Upper lobe of left lung (tissue), 6 donors: ENCODE measurements around the gene ATP10B. TPM values are rescaled to one million over a fixed set of nuclear protein-coding genes. Genes with fewer than 3 reads are reported as not detected.

ENCODE experiments used
- ATAC-seq, 2 donors: fragments of 200-7000 bp; cut with Tn5 transposase; one replicate each; pipeline ENCODE4 v1.9.1; 2022; ENCODE audit warnings: mild to moderate bottlenecking in 2 of 2, moderate library complexity in 2 of 2; ENCODE audit not compliant: low FRiP score in 2 of 2
- DNase-seq, 2 donors: peaks; one replicate each; pipeline ENCODE4 v3.0.0-alpha.2; 2019 to 2020
- H3K27ac ChIP-seq, 4 donors: fragments of 200-600 bp; sonication (generic); one replicate each; pipeline ENCODE4 v1.5.1; 2016 to 2019
- H3K27me3 ChIP-seq, 4 donors: fragments of 200-600 bp; sonication (generic); one replicate each; pipeline ENCODE4 v1.5.1; 2017 to 2019
- H3K36me3 ChIP-seq, 4 donors: fragments of 200-600 bp; sonication (generic); one replicate each; pipeline ENCODE4 v1.5.1; 2016 to 2019
- H3K4me1 ChIP-seq, 4 donors: fragments of 200-600 bp; sonication (generic); one replicate each; pipeline ENCODE4 v1.5.1; 2018 to 2019
- H3K4me3 ChIP-seq, 4 donors: fragments of 200-600 bp; sonication (generic); one replicate each; pipeline ENCODE4 v1.5.1; 2017 to 2019; ENCODE audit warnings: mild to moderate bottlenecking in 2 of 4, moderate library complexity in 1 of 4
- H3K9me3 ChIP-seq, 4 donors: fragments of 200-600 bp; sonication (generic); one replicate each; pipeline ENCODE4 v1.5.1; 2018 to 2019
- EP300 ChIP-seq, 4 donors: sonication (generic); formaldehyde crosslinking; IDR thresholded peaks; one replicate each; pipeline ENCODE4 v1.5.1; 2017; ENCODE audit warnings: antibody characterized with exemption in 4 of 4, control low read depth in 2 of 4
- POLR2A ChIP-seq, 4 donors: fragments of 450-650 bp; IDR thresholded peaks; one replicate each; pipeline ENCODE4 v1.5.1; 2016 to 2017; ENCODE audit warnings: antibody characterized with exemption in 4 of 4, mild to moderate bottlenecking in 2 of 4
- POLR2AphosphoS5 ChIP-seq, 2 donors: sonication (generic); formaldehyde crosslinking; IDR thresholded peaks; one replicate each; pipeline ENCODE4 v1.5.1; 2017; ENCODE audit warnings: antibody characterized with exemption in 2 of 2
- WGBS, 2 donors: methylation state at CpG; one replicate each; pipeline ENCODE4 v1.1.5; 2017 to 2018; 5-methylcytosine and 5-hydroxymethylcytosine counted together
- total RNA-seq, 6 donors: library from RNA; depleted of rRNA in 4 of 6; stranded (reverse); fragments of >200 nt in 4 of 6; gene quantifications; one replicate each; pipeline versions ENCODE4 v1.1.0 to v1.2.1, GENCODE V29; 2016 to 2021
- TF ChIP-seq, protein P1 (sequence below), 6 experiments: fragments of 450-650 bp in 4 of 6; fragments of 200-600 bp in 2 of 6; sonication (generic) in 2 of 6; IDR thresholded peaks; one replicate each; pipeline ENCODE4 v1.5.1; 2016 to 2019; ENCODE audit warnings: antibody characterized with exemption in 6 of 6
- donor health status: DM: no; HTN: no; CAD: no; lungs with moderate emphysema.
- donor health status: DM: no; HTN: yes; CAD: no; lungs with severe emphysema.

Gene ATP10B
- total RNA-seq, 6 donors from 2014 or later, result under 0.01 to 0.30 (median 0.09) TPM; not detected in 1

DNA sequence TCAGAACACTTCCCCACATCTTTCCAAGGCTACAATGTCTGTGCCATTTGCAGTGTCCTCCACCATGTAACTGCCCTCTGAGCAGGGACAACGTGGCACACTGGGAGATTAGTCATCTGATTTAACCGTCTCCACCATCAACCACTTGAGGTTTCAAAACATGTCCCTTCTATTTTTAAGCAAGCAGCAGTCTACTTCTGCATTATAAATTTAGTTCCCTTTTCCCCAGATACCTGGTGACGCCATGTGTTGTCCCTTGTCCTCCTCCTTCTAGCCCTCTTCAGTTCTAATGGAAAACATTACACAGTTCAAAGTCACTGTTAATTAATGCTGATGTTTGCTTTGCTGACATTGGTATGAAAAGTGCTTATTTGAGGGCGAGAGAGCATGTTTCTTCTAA is 52.8 kb downstream of the ATP10B start:
- Histone ChIP-seq H3K27me3 (no peaks in the 10 kb centered on the region), H3K4me1 (peaks cover 0 to 7% (median 0%) of the 10 kb centered on the region in 4 donors), H3K27ac (no peak overlapping the region), H3K36me3 (no peaks in the 10 kb centered on the region), H3K9me3 (no peaks in the 10 kb centered on the region), H3K4me3 (no peak overlapping the region)
- DNase-seq (peak in 1 of 2 donors; percentile 36), ATAC-seq (peak; percentile 67 to 70)
- WGBS, 2 donors, result 35 to 44% methylated on average over 4 of the region's 4 CpGs
- TF ChIP-seq POLR2A (IDR thresholded peaks at IDR 0.05), result no peak
- TF ChIP-seq POLR2AphosphoS5 (IDR thresholded peaks at IDR 0.05), result peak; percentile 12 to 44
- peak in 1 of 4 donors; percentile 61 for TF ChIP-seq EP300 (IDR thresholded peaks at IDR 0.05)
- TF ChIP-seq, protein P1, sequence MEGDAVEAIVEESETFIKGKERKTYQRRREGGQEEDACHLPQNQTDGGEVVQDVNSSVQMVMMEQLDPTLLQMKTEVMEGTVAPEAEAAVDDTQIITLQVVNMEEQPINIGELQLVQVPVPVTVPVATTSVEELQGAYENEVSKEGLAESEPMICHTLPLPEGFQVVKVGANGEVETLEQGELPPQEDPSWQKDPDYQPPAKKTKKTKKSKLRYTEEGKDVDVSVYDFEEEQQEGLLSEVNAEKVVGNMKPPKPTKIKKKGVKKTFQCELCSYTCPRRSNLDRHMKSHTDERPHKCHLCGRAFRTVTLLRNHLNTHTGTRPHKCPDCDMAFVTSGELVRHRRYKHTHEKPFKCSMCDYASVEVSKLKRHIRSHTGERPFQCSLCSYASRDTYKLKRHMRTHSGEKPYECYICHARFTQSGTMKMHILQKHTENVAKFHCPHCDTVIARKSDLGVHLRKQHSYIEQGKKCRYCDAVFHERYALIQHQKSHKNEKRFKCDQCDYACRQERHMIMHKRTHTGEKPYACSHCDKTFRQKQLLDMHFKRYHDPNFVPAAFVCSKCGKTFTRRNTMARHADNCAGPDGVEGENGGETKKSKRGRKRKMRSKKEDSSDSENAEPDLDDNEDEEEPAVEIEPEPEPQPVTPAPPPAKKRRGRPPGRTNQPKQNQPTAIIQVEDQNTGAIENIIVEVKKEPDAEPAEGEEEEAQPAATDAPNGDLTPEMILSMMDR (IDR thresholded peaks at IDR 0.05), result no peak

- H3K27me3 ChIP-seq, result no peaks in the 10 kb centered on the region
- WGBS, 2 donors, result 73 to 87% methylated on average over 4 of the region's 4 CpGs
- H3K9me3 ChIP-seq, result no peaks in the 10 kb centered on the region
- H3K27ac ChIP-seq, result no peak overlapping the region
- H3K4me1 ChIP-seq, result peaks cover 0 to 7% (median 0%) of the 10 kb centered on the region in 4 donors
- no peaks in the 10 kb centered on the region for H3K36me3 ChIP-seq
- ATAC-seq (no peak), DNase-seq (no peak)
- no peak overlapping the region for H3K4me3 ChIP-seq
- no peak for TF ChIP-seq EP300 (IDR thresholded peaks at IDR 0.05)
- no peak for TF ChIP-seq POLR2AphosphoS5 (IDR thresholded peaks at IDR 0.05)
- TF ChIP-seq, protein P1 (IDR thresholded peaks at IDR 0.05), result no peak
- no peak for TF ChIP-seq POLR2A (IDR thresholded peaks at IDR 0.05)
Measured at GRCh38 chr5:160797020-160797419, 55.0 kb downstream of the ATP10B start.

- ATAC-seq (no peak), DNase-seq (no peak)
- Histone ChIP-seq H3K27me3 (no peaks in the 10 kb centered on the region), H3K36me3 (no peaks in the 10 kb centered on the region), H3K4me1 (no peaks in the 10 kb centered on the region), H3K9me3 (no peaks in the 10 kb centered on the region), H3K27ac (no peak overlapping the region), H3K4me3 (no peak overlapping the region)
- TF ChIP-seq POLR2A (IDR thresholded peaks at IDR 0.05) (no peak), EP300 (IDR thresholded peaks at IDR 0.05) (no peak), POLR2AphosphoS5 (IDR thresholded peaks at IDR 0.05) (no peak)
- TF ChIP-seq, protein P1 (IDR thresholded peaks at IDR 0.05), result no peak
- 74 to 77% methylated on average over 2 of the region's 2 CpGs for WGBS, 2 donors
Measured at GRCh38 chr5:160793530-160793899, 58.5 kb downstream of the ATP10B start.

- ATAC-seq, result peak in 1 of 2 donors; percentile 47
- Histone ChIP-seq H3K9me3 (no peaks in the 10 kb centered on the region), H3K36me3 (no peaks in the 10 kb centered on the region), H3K4me3 (no peak overlapping the region), H3K27ac (no peak overlapping the region), H3K27me3 (no peaks in the 10 kb centered on the region), H3K4me1 (no peaks in the 10 kb centered on the region)
- WGBS, 2 donors, result 65 to 74% methylated on average over 6 to 7 of the region's 7 CpGs
- DNase-seq, result peak in 1 of 2 donors; percentile 32
- TF ChIP-seq POLR2A (IDR thresholded peaks at IDR 0.05), result no peak
- no peak for TF ChIP-seq EP300 (IDR thresholded peaks at IDR 0.05)
- no peak for TF ChIP-seq POLR2AphosphoS5 (IDR thresholded peaks at IDR 0.05)
- TF ChIP-seq, protein P1 (IDR thresholded peaks at IDR 0.05), result no peak
Measured at GRCh38 chr5:160792732-160793529, 59.1 kb downstream of the ATP10B start.
